Measurements from ENCODE around the gene C11orf98.

DNA sequence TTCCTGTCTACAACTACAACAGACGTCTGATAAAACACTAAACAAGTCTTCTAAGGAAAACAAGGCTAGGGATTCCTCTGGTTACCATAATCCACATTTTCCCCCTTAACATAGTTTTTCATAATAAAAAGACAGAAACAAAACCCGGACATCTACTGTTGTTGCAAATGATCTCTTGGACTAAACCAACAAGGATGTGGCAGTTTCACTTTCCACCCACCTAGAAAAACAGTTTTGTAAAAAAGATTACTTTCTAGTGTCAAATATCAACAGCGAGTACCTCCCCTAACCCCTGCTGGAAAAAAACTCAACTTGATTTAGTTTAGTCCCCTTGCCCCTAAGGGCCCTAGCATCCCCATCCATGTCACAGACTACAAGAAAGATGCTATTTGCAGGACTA is 47.9 kb upstream of the C11orf98 start:
- TF ChIP-seq, protein P1, sequence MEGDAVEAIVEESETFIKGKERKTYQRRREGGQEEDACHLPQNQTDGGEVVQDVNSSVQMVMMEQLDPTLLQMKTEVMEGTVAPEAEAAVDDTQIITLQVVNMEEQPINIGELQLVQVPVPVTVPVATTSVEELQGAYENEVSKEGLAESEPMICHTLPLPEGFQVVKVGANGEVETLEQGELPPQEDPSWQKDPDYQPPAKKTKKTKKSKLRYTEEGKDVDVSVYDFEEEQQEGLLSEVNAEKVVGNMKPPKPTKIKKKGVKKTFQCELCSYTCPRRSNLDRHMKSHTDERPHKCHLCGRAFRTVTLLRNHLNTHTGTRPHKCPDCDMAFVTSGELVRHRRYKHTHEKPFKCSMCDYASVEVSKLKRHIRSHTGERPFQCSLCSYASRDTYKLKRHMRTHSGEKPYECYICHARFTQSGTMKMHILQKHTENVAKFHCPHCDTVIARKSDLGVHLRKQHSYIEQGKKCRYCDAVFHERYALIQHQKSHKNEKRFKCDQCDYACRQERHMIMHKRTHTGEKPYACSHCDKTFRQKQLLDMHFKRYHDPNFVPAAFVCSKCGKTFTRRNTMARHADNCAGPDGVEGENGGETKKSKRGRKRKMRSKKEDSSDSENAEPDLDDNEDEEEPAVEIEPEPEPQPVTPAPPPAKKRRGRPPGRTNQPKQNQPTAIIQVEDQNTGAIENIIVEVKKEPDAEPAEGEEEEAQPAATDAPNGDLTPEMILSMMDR (optimal IDR thresholded peaks at IDR 0.05 in 1 of 3, IDR thresholded peaks at IDR 0.05 in 1 of 3, conservative IDR thresholded peaks at IDR 0.05 in 1 of 3; ENCODE audit: extremely low read depth in 1 of 3, insufficient read depth in 2 of 3, low read length in 3 of 3): no peak
- TF ChIP-seq EZH2 (IDR thresholded peaks at IDR 0.05; ENCODE audit: low read length): no peak

Measured in keratinocyte (primary cell).